Left renal pelvis (tissue), 4 donors: ENCODE results near the gene SRRT. TPM values are rescaled to one million over a fixed set of nuclear protein-coding genes. Genes with fewer than 3 reads are reported as not detected.
"Not testable (repeated sequence)": the region's sequence is repeated elsewhere in the genome, so short reads cannot be mapped to it uniquely, and the experiment has no call there.

Source experiments
- DNase-seq, 4 donors: peaks; one replicate each; pipeline ENCODE4 v3.0.0-alpha.2; 2013; ENCODE audit warnings: low read depth in 4 of 4, low spot score in 3 of 4
- polyA plus RNA-seq, 4 donors: library from polyadenylated mRNA; unstranded; fragments of 120-200 nt; gene quantifications; one replicate each; pipeline ENCODE4 v1.2.1, GENCODE V29; 2013; ENCODE audit not compliant: insufficient read length in 4 of 4

SRRT gene
- polyA plus RNA-seq, 4 donors: 132 to 208 (median 160) TPM

- not testable (repeated sequence) for DNase-seq
Measured at GRCh38 chr7:100923616-100924015, 48.7 kb downstream of the SRRT start.

GRCh38 chr7:100929808-100930174 lies 54.9 kb downstream of the SRRT start:
- no peak for DNase-seq

- DNase-seq: no peak
Measured at GRCh38 chr7:100933734-100934133, 58.8 kb downstream of the SRRT start.

GRCh38 chr7:100935381-100935780 lies 60.5 kb downstream of the SRRT start:
- DNase-seq: not testable (repeated sequence)

- DNase-seq: not testable (repeated sequence)
Measured at GRCh38 chr7:100936167-100936566, 61.3 kb downstream of the SRRT start.

Other genes starting within 250 kb of the SRRT start
- gene TFR2, start 233.6 kb upstream of the SRRT start, polyA plus RNA-seq: 1 to 10 TPM in 3 of 4 donors, under 1 TPM in 1; 0.64 to 3.5 (median 1.3) TPM
- gene ACTL6B, start 218.7 kb upstream of the SRRT start, polyA plus RNA-seq: under 1 TPM in 2 of 4 donors, not detected in 2; 0.19 to 0.22 TPM
- gene GNB2, start 201.4 kb upstream of the SRRT start, polyA plus RNA-seq: 100 to 1,000 TPM; 176 to 210 (median 199) TPM
- 10 to 100 TPM; 30.0 to 63.8 (median 40.4) TPM for gene GIGYF1, start 180.9 kb upstream of the SRRT start, polyA plus RNA-seq
- gene POP7, start 169.0 kb upstream of the SRRT start, polyA plus RNA-seq: 10 to 100 TPM; 20.6 to 31.4 (median 23.9) TPM
- gene EPO, start 154.6 kb upstream of the SRRT start, polyA plus RNA-seq: under 1 TPM in 2 of 4 donors, not detected in 2; 0.17 to 0.18 TPM
- gene ZAN, start 141.5 kb upstream of the SRRT start, polyA plus RNA-seq: under 1 TPM in 1 of 4 donors, not detected in 3; 0.03 TPM
- gene EPHB4, start 47.6 kb upstream of the SRRT start, polyA plus RNA-seq: 10 to 100 TPM; 73.1 to 87.8 (median 78.5) TPM
- 10 to 100 TPM; 15.3 to 41.3 (median 20.7) TPM for gene SLC12A9, start 22.4 kb upstream of the SRRT start, polyA plus RNA-seq
- gene TRIP6, start 7.7 kb upstream of the SRRT start, polyA plus RNA-seq: 100 to 1,000 TPM in 1 of 4 donors, 10 to 100 TPM in 3; 51.1 to 104 (median 73.0) TPM
- gene UFSP1, start 14.6 kb downstream of the SRRT start, polyA plus RNA-seq: 1 to 10 TPM; 1.2 to 2.7 (median 2.0) TPM
- 1 to 10 TPM; 3.5 to 6.0 (median 4.8) TPM for gene ACHE, start 20.8 kb downstream of the SRRT start, polyA plus RNA-seq
- under 1 TPM; 0.04 to 0.57 (median 0.33) TPM for gene MUC3A, start 74.4 kb downstream of the SRRT start, polyA plus RNA-seq
- gene MUC12, start 94.5 kb downstream of the SRRT start, polyA plus RNA-seq: under 1 TPM in 2 of 4 donors, not detected in 2; 0.11 to 0.46 TPM
- not detected for gene MUC17, start 145.0 kb downstream of the SRRT start, polyA plus RNA-seq
- 10 to 100 TPM; 13.4 to 20.6 (median 16.8) TPM for gene TRIM56, start 210.4 kb downstream of the SRRT start, polyA plus RNA-seq